SKM-1 treated with dmso at 0.1 percent for 144 hours (cell line): ENCODE data around the gene JARID2.

Experiments used
- DNase-seq: peaks from one replicate; lab custom pipeline; 2025; ENCODE audit not compliant: unreplicated experiment; lab: John Stamatoyannopoulos, UW

Gene JARID2

DNA sequence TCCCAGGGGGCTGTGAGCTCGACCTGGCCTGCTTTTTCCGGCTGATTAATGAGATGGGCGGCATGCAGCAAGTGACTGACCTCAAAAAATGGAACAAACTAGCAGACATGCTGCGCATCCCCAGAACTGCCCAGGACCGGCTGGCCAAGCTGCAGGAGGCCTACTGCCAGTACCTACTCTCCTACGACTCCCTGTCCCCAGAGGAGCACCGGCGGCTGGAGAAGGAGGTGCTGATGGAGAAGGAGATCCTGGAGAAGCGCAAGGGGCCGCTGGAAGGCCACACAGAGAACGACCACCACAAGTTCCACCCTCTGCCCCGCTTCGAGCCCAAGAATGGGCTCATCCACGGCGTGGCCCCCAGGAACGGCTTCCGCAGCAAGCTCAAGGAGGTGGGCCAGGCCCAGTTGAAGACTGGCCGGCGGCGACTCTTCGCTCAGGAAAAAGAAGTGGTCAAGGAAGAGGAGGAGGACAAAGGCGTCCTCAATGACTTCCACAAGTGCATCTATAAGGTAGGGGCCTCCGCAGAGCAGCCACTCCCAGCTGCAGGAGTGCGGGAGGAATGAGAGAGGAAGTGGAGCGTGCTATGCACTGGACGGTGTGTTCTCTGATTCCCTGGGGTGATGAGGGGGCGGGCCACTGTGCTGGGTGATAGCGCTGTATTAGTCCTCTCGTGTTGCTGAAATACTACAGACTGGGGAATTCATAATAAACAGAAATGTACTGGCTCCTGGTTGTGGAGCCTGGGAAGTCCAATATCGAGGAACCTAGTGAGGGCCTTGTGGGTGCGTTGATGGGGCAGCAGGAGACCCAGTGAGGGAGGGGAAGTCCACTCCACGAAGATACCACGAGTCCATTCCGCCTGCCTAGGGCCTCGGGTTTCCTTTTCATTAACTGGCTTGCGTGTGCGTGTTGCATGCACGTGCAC, 255.3 kb downstream of the JARID2 start:
- no peak for DNase-seq

DNA sequence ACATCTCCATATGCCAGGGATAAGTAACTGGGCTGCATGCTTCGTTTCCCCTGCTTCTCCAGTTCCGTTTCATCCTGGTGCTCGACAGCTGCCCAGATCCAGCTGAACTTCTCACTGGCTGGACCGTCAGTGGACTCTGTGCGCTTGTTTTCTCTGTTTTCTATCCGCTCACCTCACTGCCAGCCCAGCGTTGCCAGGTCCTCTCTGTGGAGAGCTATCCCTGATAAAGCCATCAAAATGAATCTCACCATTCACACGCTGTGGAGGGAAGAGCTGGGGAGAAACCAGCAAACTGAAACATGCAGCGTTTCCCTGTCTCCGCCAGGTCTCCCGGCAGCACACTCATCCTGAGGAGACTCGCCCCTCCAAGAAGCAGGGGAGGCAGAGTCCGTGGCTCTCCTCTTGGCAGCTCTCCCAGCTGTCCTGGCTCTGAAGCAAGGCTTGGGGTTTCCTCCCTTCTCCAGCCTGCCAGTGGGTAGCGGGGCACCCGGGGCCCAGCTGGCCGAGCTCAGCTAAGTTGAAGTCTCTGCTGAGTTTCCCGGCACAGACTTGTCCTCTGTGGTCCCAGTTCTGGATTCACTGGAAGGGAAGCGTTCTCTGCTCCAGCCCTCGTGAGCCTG, 256.1 kb downstream of the JARID2 start:
- DNase-seq: no peak

DNA sequence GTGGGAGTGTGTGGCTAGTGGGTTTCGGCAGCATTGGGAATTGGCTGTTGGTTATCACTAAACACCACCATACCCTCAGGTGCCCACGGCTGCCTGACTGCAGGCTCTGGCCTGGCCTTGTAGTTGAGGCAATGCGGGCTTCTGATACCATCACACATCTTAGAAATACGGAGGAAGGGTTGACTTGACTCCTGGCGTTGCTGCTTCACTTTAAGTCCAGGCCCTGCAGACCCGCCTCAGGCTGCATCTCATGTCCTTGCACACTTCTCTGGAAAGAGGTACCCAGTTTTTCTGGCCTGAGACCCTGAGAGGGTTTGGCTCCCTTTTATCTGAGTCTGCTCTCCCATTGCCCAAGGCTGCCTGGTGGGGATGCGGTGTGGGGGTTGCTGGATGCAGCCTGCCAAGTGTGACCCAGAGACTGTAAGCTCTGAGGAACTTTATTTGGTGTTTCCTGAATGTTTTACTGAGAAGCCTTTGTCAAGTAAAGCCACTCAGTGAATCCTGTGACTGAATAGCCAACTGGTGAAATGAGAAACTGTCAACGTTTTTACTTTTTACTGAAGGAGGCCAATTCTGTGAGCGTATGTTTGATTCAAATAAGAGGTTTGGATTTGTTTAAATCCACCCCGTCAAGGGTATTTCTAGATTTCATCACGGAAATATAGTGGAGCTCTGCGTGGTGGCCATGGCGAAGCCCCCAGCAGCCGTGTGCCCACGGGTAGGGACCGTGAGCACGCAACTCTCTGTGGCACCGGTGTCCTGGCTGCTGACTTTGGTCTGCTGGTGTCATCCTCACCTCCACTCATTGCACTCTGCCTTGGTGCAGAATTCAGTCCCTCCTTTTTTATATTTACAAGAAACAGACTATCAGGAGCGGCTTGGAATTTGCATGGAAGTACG, 256.8 kb downstream of the JARID2 start:
- DNase-seq: no peak

DNA sequence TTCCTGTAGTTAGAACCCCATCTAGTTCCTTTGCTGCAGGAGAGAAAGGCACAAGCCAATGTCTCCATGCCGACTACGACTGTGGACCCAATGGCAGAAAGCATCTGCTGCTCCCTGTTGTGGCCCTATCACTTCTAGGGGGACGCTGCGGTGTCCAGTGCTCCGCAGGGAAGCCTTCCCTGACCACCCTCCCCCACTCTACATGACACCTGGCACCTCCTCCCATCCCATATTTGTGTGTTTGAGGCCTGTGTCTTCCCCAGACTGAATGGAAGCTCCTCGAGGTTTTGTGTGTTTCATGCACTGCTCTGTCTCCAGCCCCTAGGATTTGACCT, 257.4 kb downstream of the JARID2 start:
- no peak for DNase-seq

DNA sequence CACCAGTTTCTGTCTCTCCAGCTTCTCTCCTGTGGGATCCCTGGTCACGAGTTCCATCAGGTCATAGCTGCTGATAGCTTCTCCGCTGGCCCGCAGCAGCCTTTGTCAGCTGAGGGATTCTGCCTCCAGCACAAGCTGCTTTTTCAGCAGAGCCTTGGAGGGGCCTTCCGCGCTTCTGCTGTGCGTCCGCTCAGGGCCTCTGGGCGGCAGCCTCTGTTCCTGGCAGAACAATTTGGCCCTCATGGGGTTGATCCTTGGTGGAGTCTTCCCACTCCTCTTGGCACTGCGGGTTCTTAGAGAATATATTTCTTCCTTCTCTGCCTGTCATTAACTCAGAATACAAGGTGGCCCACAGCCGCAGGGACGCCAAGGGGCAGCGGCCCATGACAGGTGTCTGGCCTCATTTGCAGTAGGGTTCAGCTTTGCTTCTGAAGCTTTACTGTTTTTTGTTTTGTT, 258.2 kb downstream of the JARID2 start:
- DNase-seq: no peak

DNA sequence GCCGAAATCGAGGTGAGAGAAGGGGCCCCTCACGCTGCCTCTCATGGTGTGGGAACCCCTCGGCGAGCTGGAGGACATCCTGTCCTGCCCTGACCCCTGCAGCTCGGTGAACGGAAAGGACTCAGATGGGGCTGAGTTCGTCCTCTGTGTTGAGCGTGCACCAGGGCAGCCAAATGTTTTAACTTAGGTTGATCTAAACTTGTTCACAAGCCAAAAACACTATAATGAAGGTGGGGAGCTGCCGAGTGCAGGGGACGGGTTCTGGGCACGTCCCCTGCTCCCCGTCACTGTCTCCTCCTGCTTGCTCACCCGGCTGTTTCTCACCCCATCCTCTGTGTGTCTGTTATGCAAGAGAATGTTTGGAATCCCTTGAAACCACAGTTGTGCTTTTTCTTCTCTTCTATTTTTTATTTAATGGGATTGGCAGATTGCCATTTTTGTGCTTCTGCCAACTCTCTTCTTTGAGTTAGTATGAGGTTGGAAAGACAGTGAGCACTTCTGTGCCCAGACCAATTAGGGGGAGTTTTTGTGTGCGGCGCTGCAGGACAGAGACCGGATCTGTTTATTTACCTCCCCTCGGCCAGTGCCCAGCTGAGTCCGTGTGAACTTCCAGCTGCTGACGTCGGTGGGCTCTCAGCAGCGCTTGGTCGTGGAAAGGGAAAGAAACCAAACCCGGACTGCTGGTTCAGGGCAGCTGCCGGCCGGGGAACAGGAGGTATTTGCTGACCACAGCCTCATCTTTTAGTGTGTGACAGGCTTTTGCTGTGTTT, 258.9 kb downstream of the JARID2 start:
- no peak for DNase-seq

DNA sequence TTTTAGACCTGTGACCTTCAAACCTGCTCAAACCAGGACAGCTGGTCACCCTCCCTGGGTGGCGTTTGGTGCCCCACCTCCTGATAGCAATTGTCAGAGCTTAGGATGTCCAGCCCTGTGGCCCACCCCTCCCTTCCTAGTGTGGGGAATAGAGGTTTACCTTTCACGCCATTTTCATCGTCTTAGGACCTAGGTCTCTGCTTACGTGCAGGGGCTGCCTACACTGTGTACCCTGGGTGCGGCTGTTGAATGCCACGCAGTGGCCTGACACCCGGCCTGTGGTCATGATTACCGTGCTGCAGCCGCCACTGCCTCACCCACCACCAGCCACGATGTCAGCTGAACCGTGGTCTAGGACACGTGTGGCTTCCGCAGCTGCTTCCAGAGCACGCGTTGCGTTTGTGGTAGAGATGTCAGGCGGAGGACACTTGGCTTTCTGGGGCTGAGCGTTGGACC, 259.6 kb downstream of the JARID2 start:
- no peak for DNase-seq

DNA sequence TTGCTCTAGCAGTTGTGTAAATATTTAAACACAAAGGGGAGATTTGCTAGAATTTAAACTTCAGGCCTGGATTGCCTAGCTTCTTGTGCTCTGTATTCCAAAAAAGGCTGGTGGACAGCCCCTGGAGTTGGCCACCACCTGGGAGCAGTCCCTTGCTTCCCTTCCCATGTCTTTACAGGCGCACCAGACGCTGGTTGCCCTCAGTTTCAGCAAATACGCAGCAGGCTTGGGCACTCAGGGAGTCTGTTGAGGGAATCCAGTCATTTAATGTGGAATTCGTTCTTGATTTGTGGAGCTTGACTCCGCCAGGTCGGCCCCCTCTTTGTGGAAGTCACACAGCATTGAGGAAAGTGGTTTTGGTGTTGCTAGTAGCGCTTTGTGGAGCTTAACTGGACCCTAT, 260.2 kb downstream of the JARID2 start:
- DNase-seq: no peak

DNA sequence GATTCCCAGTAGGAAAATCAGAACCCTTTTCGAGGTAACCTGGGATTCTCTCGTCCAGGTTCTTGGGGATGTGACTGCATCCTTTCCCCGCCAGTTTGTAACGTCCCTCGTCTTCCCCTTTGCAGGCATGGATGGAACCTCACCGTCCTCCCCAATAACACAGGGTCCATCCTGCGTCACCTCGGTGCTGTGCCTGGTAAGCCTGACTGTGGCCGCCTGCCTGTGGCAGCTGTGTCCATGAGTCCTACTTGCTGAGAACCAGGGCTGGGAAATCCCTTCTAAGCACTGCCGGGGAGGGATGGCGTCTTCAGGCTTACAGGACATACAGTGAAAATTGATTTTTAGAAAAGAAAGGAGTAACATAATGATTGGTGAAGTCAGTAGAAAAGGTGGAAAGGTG, 261.4 kb downstream of the JARID2 start:
- no peak for DNase-seq

DNA sequence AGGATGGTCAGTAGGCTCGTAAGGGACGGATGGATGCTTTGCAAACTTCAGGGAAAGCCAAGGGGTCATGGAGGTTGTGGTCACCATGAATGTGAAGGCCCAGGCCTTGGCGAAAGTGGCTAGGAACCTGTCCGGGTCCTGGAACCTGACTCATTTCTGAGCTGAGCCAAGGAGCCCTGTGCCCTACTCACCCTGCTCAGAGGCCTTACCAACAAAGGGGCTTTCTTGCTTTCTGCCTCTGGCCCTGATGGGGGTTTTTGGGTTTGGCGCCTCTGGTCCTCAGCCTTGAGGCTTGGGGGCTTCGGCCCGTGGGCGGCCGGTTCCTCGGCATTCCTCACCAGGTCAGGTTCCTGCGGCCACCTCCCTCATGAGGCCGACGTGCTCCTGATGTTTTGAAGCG, 261.9 kb downstream of the JARID2 start:
- DNase-seq: no peak

DNA sequence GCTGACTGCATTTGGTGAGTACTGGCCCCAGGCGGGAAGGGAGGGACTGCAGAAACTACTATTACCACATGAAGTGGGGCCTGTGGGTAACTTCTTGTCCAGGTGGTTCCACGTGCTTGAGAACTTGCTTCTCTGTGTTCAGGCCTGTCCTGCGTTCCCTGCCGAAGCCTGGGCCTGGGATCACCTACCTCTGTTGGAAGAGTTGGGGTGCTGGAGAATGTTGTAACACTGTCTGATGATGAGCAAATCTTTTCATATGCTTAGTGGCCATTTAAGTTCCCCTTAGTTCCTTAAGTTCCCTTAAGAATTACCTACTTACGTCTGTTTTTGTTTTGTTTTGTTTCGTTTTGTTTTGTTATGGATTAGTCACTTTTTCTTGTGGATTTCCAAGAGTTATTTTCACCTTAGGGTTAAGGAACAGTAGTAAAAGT, 262.6 kb downstream of the JARID2 start:
- DNase-seq: no peak

DNA sequence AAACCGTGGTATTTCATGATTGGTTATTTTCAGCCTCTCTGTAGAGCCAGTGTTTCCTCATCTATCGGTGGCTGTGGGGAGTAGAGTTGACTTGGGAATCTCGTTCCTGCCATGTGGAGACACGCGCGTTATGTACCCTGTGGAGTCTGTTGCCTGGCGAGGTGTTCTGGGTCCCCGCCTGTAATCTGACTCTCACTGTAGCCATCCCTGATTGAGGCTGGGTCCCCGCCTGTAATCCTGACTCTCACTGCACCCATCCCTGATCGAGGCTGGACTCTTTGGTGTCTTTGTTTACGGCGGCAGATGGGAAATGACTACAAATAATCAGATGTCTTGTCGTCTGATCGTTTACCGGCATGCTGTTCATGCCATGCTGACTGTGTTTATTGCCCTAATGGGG, 263.1 kb downstream of the JARID2 start:
- DNase-seq: no peak

DNA sequence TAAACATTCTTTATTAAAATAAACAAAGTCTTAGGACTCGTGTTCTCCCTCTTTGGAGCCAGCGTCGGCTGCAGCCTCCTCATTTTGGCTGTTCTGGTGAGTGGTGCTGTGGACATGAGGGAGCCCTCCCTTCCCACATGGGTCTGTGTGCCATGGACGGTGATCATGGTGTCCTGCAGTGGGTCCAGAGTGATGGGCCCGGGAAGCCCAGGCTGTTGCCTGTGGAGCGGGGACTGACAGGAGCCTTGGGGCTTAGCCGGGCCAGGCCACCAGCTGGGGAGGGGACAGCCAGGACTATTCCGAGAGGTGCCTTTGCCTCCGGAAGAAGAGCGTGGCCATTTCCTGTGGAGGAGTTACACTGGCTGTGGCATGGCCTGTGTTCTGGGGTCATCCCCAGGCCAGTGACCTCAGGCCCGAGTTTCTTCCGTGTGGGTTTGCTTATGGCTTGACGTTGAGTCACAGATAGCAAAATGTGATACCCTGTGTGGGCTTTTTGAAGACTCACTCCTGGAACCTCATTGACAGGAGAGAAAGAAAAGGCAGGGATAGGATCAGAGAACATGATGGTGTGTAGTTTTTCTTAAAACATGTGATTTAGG, 263.6 kb downstream of the JARID2 start:
- no peak for DNase-seq

DNA sequence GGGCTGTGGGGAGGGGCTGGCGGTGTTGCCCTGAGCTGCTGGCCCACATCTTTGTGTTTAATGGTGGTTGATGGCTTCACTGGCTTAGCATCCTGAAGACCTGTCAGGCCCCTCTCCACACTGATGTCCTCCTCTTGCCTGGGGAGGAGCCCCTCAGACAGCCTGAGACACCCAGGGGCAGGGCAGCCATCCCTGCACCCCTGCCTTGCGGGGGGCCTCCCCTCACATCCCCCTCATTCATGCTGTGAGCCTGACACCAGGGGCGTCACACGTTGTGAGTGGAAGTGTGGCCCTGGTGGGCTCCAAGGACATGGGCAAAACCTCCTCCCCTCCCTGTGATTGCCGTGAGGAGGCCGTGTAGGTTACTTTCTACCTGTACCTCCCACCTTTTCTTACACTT, 264.3 kb downstream of the JARID2 start:
- no peak for DNase-seq

DNA sequence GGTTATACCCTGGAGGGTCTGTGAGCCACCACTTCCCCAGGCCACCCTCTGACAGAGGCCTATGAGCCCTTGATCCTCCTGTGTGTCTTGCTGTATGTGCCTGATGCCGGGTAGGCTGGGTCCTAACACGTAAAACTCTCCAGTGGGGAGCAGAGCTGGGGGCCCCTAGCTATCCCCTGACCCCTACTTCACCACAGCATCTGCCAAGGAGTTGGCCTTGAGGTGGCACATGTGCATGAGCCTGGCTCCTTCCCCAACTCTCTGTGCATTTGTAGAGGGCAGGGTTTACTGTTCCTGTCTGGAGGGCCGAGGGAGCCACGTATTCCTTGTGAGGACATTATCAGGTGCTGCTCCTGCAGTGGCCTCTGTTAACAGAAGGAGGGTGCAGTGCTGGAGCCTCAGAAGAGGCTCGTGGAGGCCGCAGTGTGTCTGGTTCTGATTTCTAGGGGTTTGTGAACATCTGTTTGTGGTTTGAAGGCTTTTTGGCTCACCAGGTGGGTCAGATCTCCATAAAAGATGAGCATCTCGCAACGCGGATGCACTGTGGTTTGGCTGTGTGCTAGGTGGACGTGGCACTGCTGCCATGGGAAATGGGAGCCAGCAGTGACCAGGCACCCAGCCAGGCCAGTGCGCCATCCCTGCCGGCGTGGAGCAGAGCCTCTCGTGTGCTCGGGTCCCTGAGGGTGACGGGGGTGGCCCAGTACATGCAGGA, 264.8 kb downstream of the JARID2 start:
- DNase-seq: no peak

DNA sequence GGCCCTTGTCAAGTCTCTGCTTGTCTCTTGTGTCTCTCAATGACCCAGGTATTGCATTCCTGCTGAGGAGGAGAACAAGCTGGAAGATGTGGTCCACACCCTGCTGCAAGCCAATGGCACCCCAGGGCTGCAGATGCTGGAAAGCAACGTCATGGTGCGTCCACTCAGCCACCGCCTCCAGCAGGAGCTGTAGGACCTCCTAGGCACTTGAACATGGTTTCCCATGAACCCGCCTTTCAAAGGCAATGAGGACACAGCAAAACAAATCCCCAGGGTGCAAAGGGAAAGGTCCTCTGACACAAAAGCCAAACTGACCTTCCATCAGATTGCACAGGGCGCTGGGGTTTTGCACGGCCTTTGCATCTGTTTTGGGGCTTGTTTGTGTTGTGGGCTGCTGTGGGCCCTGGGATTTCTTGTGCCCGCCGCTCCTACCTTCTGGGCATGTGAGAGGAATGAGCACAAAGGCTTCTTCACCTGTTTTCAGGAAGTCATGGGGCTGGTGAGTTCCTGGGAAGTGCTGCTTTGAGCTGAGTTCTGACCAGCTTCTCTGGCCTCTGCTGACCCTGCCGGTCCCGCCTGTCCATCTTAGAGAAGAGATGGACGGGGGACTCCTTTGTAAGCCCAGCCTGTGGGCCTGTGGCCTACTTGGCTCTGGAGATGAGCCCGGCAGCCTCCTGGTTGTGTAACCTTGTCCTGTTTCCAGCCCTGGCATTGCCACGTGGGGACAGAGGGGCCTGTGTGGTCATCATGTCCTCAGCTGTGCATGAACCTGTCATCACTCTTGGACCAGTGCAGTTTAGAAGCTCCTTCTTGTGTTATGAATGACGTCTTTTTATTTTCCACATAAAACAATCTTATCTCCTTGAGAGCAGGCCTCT, 265.6 kb downstream of the JARID2 start:
- no peak for DNase-seq

DNA sequence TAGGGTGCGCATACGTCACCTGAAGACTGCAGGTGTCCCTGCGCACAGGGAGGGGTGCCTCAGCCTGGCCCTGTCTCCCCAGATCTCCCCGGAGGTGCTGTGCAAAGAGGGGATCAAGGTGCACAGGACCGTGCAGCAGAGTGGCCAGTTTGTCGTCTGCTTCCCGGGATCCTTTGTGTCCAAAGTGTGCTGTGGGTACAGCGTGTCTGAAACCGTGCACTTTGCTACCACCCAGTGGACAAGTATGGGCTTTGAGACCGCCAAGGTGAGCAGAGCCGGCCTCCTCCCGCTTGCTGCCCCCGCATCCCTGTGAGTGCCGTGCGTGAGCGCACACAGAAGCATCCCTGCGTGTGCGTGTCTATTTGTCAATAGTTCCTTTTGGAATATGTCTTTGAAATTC, 266.3 kb downstream of the JARID2 start:
- DNase-seq: no peak

DNA sequence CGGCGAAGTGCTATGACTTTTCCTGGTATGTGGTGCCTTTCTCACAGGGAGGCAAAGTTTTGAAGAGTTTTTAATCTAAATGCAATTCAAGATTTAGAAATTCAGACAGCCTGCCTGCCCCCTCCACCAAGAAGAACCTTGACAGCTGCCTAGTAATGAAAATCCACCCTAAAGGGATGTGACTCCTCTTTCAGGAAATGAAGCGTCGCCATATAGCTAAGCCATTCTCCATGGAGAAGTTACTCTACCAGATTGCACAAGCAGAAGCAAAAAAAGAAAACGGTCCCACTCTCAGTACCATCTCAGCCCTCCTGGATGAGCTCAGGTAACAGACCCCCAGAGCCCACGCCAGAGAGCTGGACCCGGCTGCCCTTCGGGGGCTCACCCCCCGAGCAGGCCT, 266.9 kb downstream of the JARID2 start:
- DNase-seq: no peak
